NCI-H2029 treated with DMSO at 0.1 percent for 48 hours (cell line): ENCODE results near the gene SLC26A1.

Experiments used
- DNase-seq: peaks from one replicate; lab custom pipeline; 2025; lab: John Stamatoyannopoulos, UW

SLC26A1 gene, protein sequence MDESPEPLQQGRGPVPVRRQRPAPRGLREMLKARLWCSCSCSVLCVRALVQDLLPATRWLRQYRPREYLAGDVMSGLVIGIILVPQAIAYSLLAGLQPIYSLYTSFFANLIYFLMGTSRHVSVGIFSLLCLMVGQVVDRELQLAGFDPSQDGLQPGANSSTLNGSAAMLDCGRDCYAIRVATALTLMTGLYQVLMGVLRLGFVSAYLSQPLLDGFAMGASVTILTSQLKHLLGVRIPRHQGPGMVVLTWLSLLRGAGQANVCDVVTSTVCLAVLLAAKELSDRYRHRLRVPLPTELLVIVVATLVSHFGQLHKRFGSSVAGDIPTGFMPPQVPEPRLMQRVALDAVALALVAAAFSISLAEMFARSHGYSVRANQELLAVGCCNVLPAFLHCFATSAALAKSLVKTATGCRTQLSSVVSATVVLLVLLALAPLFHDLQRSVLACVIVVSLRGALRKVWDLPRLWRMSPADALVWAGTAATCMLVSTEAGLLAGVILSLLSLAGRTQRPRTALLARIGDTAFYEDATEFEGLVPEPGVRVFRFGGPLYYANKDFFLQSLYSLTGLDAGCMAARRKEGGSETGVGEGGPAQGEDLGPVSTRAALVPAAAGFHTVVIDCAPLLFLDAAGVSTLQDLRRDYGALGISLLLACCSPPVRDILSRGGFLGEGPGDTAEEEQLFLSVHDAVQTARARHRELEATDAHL

GRCh38 chr4:993111-994029 is at the start of gene SLC26A1:
Gene SLC26A1, minus strand, starts transcription at chr4:993404. Its CDS starts 1,701 bp downstream, at chr4:991703.
- no peak for DNase-seq

DNA sequence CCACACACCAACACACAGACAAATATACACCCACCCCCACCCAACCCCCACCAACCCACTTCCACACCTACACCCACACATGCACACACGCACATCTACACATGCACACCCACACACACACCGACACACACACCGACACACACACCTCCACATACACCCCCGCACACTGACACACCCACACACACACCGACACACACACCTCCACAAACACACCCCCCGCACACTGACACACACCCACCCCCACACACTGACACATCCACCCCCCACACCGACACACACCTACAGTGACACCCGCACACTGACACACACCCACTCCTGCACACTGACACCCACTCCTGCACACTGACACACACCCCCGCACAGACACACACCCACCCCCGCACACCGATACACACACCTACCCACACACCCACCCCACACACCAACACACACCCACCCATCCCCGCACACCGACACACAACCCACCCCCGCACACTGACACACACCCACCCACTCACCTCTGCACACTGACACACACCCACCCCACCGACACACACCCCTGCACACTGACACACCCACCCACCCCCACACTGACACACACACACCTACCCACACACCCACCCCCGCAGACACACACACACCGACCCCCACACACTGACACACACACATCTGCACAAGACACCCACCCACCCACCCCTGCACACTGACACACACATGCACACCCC is 49.3 kb upstream of the SLC26A1 start:
- no peak for DNase-seq

DNA sequence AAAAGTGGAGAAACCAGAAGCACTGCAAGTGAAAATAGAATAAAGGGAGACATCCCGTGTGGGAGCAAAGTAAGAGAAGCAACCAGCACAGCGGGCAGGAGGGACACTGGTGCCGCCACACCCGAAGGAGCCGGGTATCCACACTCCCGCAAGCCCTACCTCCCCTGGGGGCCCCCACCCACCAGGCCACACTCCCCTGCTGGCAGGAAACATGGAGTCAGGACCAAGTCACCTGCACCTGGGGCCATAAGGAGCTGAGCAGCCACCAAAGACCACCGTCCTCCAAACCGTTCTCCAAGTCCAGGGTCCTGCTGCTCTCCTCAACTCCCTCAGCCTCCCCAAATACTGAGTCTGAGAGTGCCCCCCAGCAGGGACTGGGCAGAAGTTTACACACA is 48.7 kb upstream of the SLC26A1 start:
- no peak for DNase-seq

DNA sequence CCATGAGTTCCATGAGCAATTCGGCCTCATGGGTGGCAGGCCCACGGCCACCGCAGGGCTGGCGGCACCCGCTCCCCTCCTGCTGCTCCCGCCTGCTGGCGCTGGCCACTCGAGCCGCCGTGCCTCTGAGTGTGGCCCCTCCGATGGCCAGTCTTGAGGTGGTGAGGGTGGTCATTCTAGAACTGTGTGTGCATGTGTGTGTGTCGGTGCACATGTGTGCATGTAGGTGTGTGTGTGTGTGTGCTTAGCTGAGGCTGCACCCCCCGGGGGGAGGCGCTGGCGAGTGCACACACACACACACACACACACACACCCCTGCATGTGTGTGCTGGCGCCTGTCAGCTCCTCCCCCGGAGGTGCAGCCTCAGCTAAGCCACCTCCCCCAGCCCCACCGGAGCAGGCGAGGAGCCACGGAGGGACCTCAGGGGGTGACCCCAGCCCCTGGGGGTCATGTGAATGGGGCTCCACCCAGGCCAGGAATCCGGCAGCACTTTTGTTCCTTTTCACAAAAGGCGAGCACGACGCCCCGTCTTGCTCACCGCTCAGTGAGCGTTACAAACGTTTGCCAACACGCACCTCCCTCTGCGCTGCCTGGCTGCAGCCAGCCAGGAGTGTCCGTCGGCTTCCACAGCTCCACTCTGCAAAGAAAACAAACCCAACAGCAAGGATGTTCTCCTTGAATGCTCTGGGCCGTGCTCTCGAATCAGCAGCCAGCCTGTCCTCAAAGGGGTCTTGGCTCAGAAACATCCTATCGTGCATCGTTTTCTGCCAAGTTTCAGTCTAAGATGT is 48.1 kb upstream of the SLC26A1 start:
- no peak for DNase-seq

DNA sequence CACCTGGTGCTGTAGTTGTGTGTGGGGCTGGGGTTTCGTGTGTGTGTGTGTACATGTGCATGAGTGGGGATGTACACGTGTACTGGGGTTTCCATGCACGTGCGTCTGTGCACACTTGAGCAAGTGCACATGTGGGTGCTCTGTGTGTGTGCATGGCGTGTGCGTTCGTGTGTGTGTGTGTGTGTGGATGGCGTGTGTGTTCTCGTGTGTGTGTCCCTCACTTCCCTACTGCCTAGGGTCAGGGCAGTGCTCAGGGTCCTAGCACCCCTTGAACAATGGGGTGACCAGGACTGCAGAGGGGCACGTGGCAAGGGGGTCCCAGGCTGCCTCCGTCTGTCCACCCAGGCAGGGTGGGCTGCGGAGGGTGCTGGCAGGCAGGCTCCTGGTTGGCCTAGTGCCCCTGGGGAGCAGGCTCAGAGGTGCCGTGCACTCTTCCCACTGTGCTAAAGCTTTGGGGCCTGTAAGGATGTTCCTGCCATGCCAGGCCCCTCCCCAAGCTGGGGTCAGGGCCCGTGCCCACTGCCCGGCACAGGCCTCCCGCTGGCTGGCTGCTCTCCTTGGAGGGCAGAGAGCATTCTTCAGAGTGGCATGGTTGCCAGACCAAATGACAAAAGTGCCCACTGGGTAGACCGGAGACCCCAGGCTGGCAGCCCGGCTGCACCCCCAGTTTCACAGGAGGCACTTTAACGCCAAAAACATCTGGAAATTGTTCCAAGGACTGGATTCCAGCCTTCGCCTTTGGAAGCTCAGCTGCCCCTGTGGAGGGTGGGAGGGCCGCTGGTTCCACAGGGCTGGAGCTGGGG is 47.3 kb upstream of the SLC26A1 start:
- no peak for DNase-seq

GRCh38 chr4:1039493-1040343 is 46.5 kb upstream of the SLC26A1 start:
- no peak for DNase-seq

DNA sequence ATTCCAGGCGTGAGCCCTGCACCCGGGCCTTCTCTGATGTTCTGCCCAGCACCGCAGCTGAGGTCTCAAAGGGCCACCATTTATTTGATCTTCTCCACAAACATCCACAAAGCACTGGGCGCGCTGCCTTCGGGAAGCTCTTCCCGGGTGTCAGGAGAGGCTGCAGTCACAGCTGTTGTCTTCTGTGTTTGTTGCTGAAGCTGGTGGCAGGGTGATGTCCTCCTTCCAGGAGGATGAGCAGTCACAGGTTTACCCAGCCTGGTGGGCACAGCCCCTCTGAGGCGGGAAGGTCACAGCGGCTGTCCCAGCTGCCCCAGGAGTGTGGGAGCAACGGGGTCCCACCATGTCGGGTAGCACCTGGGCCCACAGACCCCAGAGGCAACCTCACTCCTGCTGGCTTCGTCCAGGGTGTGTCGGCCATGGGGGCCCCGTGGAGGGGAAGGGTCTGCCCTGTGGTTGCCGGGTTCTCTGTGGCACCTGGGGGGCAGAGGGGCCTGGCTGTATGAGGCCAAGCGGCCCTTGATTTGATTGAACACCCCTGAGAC is 45.8 kb upstream of the SLC26A1 start:
- DNase-seq = no peak

DNA sequence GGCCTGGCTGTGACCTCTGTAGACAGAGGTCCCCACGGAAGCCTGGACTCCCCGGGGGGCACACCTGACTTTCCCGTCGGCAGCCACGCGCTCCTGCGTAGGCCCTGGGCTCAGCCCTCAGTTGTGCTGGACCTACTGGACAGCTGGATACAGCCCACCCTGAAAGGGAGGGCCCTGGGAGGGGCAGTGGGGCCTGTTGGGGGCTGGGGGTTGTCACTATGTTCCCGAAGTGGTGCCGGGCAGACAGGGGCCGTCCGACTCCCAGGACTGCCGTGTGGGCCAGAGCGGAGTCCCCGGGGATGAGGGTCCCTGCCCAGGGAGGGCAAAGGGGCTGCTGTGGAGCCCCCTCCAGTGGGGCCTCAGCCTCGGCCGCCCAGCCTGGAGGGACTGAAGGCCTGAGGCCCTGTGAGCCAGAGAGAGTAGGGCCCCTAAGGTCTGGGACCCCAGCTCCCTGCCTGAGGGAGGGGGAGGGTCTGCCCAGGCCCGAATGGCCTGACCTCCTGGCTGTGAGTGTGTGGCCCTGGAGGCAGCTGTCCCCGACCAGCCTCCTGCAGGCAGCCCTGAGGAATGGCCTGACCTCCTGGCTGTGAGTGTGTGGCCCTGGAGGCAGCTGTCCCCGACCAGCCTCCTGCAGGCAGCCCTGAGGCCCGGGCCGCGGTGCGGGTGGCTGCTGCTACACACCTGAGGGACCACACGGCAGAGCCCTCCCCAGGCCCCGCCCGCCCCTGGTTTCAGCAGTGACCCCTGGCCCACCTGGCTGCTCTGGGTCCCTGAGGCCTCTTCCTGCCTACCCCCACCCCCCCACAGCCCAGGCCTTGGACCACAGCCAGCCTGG is 44.0 kb upstream of the SLC26A1 start:
- DNase-seq = no peak

DNA sequence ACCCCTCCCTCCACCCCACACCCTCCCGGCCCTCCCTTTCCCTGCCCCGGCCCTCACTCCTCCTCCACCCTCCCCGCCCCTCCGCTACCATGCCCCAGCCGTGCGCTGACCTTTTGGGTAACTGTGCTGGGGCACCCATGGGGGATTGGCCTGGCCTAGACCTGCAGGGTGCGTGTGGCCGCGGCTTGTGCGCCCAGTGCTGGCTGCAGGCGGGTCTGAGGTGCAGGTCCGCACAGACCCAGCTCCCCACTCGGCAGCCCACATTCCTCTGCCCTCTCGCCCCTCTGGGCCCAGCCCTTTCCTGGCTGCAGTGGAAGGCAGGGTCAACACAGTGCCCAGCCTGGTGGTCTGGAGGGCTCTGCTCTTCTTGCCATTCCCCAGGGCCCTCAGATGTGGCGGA is 42.9 kb upstream of the SLC26A1 start:
- no peak for DNase-seq

- DNase-seq = no peak
These were observed 42.3 kb upstream of the SLC26A1 start for GRCh38 chr4:1035510-1035909.

DNA sequence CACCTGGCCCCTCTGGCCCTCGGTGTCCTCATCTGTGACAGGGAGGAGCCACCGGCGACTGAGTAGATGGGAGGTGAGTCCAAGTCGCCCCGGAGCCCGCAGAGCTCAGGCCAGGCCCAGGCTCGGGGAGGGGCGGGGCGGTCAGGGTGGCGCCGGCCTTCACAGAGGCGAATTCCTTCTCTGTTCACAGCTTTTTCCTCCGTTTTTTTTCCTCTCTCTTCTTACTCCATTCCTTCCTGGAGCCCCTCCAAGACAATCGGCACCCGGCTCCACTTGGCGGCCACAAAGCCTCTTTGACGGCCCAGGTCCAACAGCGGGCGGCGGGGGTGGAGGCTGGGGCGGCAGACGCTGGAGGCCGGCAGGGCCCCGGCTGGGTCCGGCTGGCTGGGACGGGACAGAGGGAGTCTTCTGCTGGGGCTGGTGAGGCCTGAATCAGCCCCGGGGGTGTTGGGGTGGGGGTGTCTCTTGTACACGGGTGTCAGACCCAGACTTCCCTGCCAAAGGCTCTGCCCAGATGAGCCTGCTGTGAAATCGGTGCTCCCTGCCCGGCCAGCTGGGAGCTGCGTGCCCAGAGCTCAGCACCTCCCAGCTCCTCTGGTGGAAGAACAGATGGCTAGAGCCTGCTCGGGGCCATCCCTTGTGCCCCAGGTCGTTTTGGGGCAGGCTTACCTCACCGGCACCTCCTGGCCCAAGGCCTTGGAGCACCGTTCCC is 40.8 kb upstream of the SLC26A1 start:
- no peak for DNase-seq

GRCh38 chr4:1032861-1033260 is 39.7 kb upstream of the SLC26A1 start:
- DNase-seq = no peak

GRCh38 chr4:1031956-1032795 is 39.0 kb upstream of the SLC26A1 start:
- DNase-seq = no peak

- DNase-seq = no peak
These were observed 38.1 kb upstream of the SLC26A1 start for GRCh38 chr4:1031346-1031745.

DNA sequence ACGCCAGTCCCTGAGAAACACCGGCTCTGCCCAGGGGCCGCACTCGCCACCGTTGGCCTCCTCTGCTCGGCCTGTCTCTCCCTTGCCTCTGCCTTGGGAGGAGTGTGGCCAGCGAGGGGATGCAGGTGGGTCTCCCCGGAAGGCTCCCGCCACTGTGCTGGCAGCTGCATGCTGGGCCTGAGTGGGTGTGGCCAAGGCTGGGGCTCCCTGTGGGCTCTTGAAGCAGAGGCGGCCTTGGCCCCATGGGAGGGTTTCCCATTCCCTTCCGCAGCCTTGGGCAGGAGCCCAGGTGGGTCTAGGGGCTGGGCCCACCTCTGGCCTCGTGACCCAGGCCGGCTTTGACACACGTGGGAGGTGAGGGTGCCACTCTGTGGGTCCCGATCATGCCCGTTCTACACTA is 37.4 kb upstream of the SLC26A1 start:
- DNase-seq = no peak

- no peak for DNase-seq
These were observed 36.8 kb upstream of the SLC26A1 start for GRCh38 chr4:1030031-1030430.
